OCI-LY1 (cell line): ENCODE data around the gene ST7.

Source experiments
- CTCF ChIP-seq: fragments of 200-600 bp; sonication (generic), shearing (Covaris generic); IDR thresholded peaks from 2 replicates; pipeline ENCODE4 v1.5.1; 2017; ENCODE audit warnings: mild to moderate bottlenecking, antibody characterized with exemption, low read length, moderate library complexity, mixed read lengths
- EZH2 ChIP-seq: fragments of 200-600 bp; sonication (generic), shearing (Covaris generic); IDR thresholded peaks from 2 replicates; pipeline ENCODE4 v1.8.0; 2017; ENCODE audit warnings: borderline replicate concordance, mixed run types, mild to moderate bottlenecking, antibody characterized with exemption, low read length, moderate library complexity, mixed read lengths

DNA sequence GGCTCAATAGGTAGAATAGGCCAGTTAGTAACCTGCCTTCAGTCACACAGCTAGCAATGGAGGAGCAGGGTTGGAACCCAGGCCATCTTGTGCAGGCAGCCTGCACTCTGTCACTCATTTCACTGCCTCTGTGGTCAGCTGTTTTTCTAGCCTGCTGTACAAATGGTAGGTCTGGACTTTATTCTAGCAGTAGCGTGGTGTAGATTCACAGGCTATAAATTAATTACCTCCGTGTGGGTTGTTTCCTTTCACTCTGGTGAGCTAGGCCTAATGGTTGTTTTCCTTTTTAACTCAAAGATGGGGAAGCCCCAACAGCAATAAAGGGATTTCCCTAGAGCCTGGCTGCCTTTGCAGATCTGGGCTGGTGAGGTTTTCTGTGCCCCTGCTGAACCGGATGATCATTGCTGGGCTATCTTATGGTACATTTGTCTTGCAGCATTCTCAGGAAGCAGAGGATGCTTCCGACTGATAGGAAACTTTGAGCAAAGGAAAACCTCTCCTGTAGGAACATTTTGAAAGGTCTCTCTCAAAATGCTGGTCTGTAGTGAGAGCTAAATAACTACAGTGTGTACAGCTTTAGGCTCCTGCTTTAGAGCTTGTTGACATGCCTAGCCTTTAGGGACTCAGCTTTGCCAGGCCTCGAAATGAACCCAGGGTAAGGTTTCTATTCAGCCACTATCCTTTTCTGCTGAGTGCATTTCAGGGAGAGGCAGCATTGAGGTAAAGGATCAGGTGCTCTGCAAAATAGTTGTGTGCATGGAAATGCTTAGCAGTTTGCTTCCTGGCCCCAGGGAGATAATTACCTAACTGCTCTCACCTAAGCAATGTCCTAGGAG is 157.4 kb downstream of the ST7 start:
- TF ChIP-seq CTCF (no peak), EZH2 (no peak)
